OCI-LY1 (cell line): ENCODE measurements around the gene ASPSCR1.

Source experiments
- H2AFZ ChIP-seq: fragments of 200-600 bp; sonication (generic), shearing (Covaris generic); 2 replicates; pipeline ENCODE4 v1.6.0; 2014; ENCODE audit warnings: antibody characterized with exemption, mild to moderate bottlenecking, low read length
- H3F3A ChIP-seq: fragments of 200-600 bp; sonication (generic), shearing (Covaris generic); 2 replicates; pipeline ENCODE4 v1.6.0; 2014; ENCODE audit warnings: mild to moderate bottlenecking, antibody characterized with exemption, low read length, moderate library complexity; ENCODE audit not compliant: insufficient read depth
- H3K27ac ChIP-seq: fragments of 200-600 bp; sonication (generic); 2 replicates; pipeline ENCODE4 v1.5.1; 2014; ENCODE audit warnings: low read length, mixed run types, mild to moderate bottlenecking, low read depth; ENCODE audit not compliant: poor library complexity, severe bottlenecking
- H3K27me3 ChIP-seq: fragments of 200-600 bp; sonication (generic); 2 replicates; pipeline ENCODE4 v1.6.0; 2014; ENCODE audit warnings: antibody characterized with exemption, mild to moderate bottlenecking, low read length, moderate library complexity; ENCODE audit not compliant: insufficient read depth
- H3K36me3 ChIP-seq: fragments of 200-600 bp; sonication (generic); 2 replicates; pipeline ENCODE4 v1.6.1; 2014; ENCODE audit warnings: mild to moderate bottlenecking, antibody characterized with exemption, low read length, moderate library complexity, mixed read lengths; ENCODE audit not compliant: insufficient read depth
- H3K4me1 ChIP-seq: fragments of 200-600 bp; sonication (generic); 2 replicates; pipeline ENCODE4 v1.5.1; 2014; ENCODE audit warnings: mild to moderate bottlenecking, low read length, moderate library complexity; ENCODE audit not compliant: insufficient read depth, severe bottlenecking
- H3K4me2 ChIP-seq: fragments of 200-600 bp; sonication (generic), shearing (Covaris generic); 2 replicates; pipeline ENCODE4 v1.6.1; 2014; ENCODE audit warnings: low read length
- H3K4me3 ChIP-seq: fragments of 200-600 bp; sonication (generic); 2 replicates; pipeline ENCODE4 v1.5.1; 2014; ENCODE audit warnings: low read length, low read depth, mild to moderate bottlenecking, mixed read lengths; ENCODE audit not compliant: poor library complexity, severe bottlenecking
- H3K79me2 ChIP-seq: fragments of 200-600 bp; shearing (Covaris generic); 2 replicates; pipeline ENCODE4 v1.6.1; 2016; ENCODE audit warnings: mixed run types, low read length, mixed read lengths; ENCODE audit not compliant: insufficient read depth
- H3K9ac ChIP-seq: fragments of 200-600 bp; sonication (generic), shearing (Covaris generic); 2 replicates; pipeline ENCODE4 v1.6.1; 2014; ENCODE audit warnings: mild to moderate bottlenecking, low read length, mixed read lengths
- H3K9me2 ChIP-seq: fragments of 200-600 bp; sonication (generic), shearing (Covaris generic); 2 replicates; pipeline ENCODE4 v1.6.1; 2014; ENCODE audit warnings: low read depth, mild to moderate bottlenecking, low read length, mixed read lengths
- H3K9me3 ChIP-seq: fragments of 200-600 bp; shearing (Covaris generic); 2 replicates; pipeline ENCODE4 v1.6.1; 2014; ENCODE audit warnings: low read length, mixed read lengths
- H4K20me1 ChIP-seq: fragments of 200-600 bp; sonication (generic), shearing (Covaris generic); 2 replicates; pipeline ENCODE4 v1.6.0; 2016; ENCODE audit warnings: mild to moderate bottlenecking, low read length; ENCODE audit not compliant: insufficient read depth
- EZH2 ChIP-seq: fragments of 200-600 bp; sonication (generic), shearing (Covaris generic); IDR thresholded peaks from 2 replicates; pipeline ENCODE4 v1.8.0; 2017; ENCODE audit warnings: borderline replicate concordance, mixed run types, mild to moderate bottlenecking, antibody characterized with exemption, low read length, moderate library complexity, mixed read lengths
- TF ChIP-seq, protein P1 (sequence below): fragments of 200-600 bp; sonication (generic), shearing (Covaris generic); IDR thresholded peaks from 2 replicates; pipeline ENCODE4 v1.5.1; 2017; ENCODE audit warnings: mild to moderate bottlenecking, antibody characterized with exemption, low read length, moderate library complexity, mixed read lengths

The ASPSCR1 gene

DNA sequence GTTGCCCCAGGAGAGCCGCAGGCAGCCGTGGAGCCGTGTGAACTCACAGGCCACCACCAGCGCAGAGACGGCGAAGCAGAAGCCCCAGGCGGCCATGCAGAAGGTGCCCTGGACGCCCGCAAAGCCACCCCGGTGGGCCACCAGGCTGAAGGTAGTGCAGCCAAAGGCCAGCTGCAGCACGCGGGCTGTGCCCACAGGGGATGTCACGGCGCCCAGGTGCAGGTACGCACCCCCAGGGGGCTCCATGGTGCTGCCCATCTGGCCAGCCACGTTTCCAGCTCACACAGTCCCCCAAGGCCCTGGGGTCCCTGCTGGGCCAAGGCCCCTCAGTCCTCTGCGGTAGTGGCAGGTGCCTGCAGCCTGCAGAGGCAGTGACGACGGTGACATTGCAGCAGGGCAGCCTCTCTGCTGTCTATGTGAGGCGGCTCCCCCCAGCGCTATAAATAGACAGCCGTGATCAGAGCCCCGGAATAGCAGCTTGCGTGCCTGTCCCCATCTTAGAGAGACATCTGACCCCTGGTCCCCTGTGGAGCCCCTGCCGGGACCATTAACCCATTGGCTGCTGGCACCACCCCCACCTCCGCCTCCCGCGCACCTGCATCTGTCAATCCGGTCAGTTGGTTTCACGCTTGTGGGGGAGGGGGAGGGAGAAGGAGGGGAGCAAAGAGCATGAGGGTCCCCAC is 35.8 kb upstream of the ASPSCR1 start:
- Histone ChIP-seq H3K27me3 (0 out of 2 replicates have a peak, but pooled peaks cover 6% of the 10 kb centered on the region), H3K27ac (no peak overlapping the region), H3F3A (no peaks in the 10 kb centered on the region), H3K36me3 (no peaks in the 10 kb centered on the region), H2AFZ (no peak overlapping the region), H3K4me3 (no peak overlapping the region), H3K9me3 (no peaks in the 10 kb centered on the region), H3K79me2 (no peaks in the 10 kb centered on the region), H3K4me1 (peaks cover 15% of the 10 kb centered on the region), H3K9me2 (no peaks in the 10 kb centered on the region), H3K9ac (no peak overlapping the region), H3K4me2 (no peak overlapping the region), H4K20me1 (no peaks in the 10 kb centered on the region)
- TF ChIP-seq EZH2 = no peak
- TF ChIP-seq, protein P1, sequence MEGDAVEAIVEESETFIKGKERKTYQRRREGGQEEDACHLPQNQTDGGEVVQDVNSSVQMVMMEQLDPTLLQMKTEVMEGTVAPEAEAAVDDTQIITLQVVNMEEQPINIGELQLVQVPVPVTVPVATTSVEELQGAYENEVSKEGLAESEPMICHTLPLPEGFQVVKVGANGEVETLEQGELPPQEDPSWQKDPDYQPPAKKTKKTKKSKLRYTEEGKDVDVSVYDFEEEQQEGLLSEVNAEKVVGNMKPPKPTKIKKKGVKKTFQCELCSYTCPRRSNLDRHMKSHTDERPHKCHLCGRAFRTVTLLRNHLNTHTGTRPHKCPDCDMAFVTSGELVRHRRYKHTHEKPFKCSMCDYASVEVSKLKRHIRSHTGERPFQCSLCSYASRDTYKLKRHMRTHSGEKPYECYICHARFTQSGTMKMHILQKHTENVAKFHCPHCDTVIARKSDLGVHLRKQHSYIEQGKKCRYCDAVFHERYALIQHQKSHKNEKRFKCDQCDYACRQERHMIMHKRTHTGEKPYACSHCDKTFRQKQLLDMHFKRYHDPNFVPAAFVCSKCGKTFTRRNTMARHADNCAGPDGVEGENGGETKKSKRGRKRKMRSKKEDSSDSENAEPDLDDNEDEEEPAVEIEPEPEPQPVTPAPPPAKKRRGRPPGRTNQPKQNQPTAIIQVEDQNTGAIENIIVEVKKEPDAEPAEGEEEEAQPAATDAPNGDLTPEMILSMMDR = no peak

DNA sequence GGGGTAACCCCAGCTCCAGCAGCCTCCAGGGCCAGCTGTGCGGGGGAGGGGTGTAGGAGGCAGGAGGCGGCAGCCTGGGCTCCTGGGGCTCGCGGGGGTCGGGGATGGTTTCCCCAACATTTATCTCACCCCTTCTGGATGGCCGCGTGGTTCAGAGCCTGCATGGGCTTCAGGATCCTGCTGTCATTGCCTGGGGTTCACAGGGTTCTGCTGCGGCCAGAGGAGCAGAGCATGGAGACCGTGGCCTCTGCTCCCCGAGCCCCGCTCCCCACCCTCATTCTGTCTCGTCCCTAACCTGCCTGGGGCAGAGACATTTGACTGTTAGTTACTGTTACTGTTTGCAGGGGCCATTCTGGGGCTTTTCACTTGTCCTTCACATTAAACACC is 35.3 kb upstream of the ASPSCR1 start:
- TF ChIP-seq EZH2 = no peak
- TF ChIP-seq, protein P1 = no peak
- Histone ChIP-seq H3K79me2 (no peaks in the 10 kb centered on the region), H3K4me1 (peaks cover 11% of the 10 kb centered on the region), H3K9ac (no peak overlapping the region), H3K4me3 (no peak overlapping the region), H3K36me3 (no peaks in the 10 kb centered on the region), H2AFZ (no peak overlapping the region), H4K20me1 (no peaks in the 10 kb centered on the region), H3K9me2 (no peaks in the 10 kb centered on the region), H3K27ac (no peak overlapping the region), H3F3A (no peaks in the 10 kb centered on the region), H3K4me2 (no peak overlapping the region), H3K9me3 (no peaks in the 10 kb centered on the region), H3K27me3 (peaks cover 6% of the 10 kb centered on the region; the same call in 1 of the 2 replicates)

DNA sequence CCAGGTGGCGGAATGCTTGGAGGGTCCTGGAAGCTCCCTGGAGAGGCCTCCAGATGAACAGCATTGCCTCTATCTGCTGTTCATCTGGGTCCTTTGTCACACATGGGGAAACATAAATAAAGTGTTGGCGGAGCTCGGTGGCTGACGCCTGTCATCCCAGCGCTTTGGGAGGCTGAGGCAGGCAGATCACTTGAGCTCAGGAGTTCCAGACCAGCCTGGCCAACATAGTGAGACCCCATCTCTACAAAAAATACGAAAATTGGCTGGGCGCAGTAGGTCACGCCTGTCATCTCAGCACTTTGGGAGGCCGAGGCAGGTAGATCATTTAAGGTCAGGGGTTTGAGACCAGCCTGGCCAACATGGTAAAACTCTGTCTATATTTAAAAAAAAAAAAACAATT is 32.6 kb upstream of the ASPSCR1 start:
- Histone ChIP-seq H4K20me1 (no peaks in the 10 kb centered on the region), H3K9ac (no peak overlapping the region), H3K4me3 (no peak overlapping the region), H3K4me2 (no peak overlapping the region), H3K4me1 (peaks cover 6% of the 10 kb centered on the region), H3K9me3 (no peaks in the 10 kb centered on the region), H3F3A (no peaks in the 10 kb centered on the region), H3K27me3 (peaks cover 6% of the 10 kb centered on the region; the same call in 1 of the 2 replicates), H3K36me3 (no peaks in the 10 kb centered on the region), H3K79me2 (no peaks in the 10 kb centered on the region), H3K9me2 (no peaks in the 10 kb centered on the region), H2AFZ (no peak overlapping the region), H3K27ac (no peak overlapping the region)
- TF ChIP-seq, protein P1 = no peak
- no peak for TF ChIP-seq EZH2
